ENCODE measurements around the gene RUNX1.

RUNX1 gene

DNA sequence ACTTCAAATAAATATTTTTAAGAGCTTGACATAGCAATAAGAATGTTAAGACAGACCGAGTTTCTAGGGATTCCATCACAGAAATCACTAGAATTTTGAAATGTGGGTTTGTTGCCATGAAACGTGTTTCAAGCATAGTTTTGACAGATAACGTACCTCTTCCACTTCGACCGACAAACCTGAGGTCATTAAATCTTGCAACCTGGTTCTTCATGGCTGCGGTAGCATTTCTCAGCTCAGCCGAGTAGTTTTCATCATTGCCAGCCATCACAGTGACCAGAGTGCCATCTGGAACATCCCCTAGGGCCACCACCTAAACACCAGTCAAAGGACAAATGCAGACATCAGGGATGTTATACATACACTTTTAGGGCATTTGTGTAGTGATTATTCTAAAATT is 168.7 kb downstream of the RUNX1 start:
- no peak for DNase-seq (ENCODE audit: low read depth)

DNA sequence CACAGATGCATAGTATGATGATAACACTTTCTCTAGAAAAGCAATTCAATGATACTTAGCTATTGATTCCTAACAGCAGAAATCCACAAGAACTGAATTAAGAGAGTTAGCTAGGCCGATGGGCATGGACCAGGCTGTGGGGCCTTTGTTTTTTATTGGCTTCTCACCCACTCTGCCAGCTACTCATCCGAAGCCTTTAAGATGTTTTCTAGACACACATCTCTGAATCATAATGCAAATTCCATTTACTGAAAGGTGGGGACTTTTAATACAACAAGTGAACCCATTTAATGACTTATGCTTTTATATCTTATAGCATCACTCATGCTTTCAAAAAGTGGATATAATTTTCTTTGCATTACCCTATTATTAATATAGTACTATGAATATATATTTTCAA is 170.2 kb downstream of the RUNX1 start:
- no peak for DNase-seq (ENCODE audit: low read depth)

DNA sequence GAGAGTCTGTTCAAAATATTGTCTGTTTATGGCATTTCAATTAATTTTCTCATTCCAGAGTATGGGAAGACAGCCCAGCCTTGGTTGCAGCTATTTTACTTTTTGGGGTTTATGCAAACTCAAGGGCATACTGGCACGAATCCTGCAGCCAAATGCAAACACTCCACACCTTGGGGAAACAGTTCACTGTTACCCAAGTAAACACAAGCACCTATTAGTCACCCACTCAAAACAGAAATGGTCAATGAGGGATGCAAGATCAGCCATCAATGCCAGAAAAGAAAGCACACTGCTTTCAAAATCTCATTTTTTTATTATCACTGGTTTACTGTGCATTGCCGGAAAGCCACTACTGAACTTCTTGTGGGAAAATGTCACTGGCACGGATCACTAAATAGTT is 170.6 kb downstream of the RUNX1 start:
- DNase-seq (ENCODE audit: low read depth), result no peak

DNA sequence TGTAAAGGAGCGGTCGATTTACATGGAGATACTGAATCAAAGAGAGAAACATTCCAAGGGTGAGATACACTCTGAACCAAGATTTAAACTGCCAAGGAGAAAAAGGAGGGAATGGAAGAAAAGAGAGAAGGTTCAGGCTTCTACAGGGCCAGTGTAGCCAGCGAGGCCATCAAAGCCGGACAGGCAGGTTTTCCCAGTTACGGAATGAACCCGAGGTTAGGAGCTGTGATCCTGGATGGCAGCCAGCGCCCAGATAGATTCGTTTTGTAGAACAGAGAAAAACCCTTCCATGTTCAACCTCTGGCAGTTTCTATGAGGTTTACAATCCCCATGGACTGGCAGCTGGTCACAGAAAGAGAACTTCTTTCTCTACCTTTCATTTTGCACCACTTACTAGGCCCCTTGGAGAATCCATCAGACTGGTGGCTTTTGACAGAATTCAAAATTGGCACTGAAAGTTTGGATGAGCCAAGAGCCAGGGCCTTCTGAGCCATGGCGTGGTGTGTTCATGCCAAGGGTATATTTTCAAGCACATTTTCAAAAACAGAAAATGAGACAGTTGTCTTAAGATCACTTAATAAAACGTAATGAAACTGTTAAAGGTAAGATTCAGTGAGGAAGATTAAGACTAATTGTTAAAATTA is 171.5 kb downstream of the RUNX1 start:
- no peak for DNase-seq (ENCODE audit: low read depth)

DNA sequence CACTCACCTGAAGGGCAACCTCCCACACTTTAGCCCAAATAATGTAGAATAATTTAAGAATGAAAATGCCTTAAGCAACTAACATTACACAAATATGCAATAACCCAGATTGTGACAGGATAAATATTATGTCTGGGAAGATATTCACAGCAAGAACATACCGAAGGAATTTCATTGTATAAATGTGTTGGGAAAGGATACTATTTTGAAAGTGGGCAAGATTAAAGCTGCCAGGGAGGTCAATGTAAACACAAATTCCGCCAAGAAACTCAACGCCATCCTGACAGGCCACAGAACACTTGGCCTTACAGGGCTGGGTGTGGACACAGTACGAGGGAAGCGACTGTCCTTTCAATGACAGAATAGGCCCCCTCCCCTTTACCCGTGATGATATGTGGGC is 173.3 kb downstream of the RUNX1 start:
- DNase-seq (ENCODE audit: low read depth), result no peak

DNA sequence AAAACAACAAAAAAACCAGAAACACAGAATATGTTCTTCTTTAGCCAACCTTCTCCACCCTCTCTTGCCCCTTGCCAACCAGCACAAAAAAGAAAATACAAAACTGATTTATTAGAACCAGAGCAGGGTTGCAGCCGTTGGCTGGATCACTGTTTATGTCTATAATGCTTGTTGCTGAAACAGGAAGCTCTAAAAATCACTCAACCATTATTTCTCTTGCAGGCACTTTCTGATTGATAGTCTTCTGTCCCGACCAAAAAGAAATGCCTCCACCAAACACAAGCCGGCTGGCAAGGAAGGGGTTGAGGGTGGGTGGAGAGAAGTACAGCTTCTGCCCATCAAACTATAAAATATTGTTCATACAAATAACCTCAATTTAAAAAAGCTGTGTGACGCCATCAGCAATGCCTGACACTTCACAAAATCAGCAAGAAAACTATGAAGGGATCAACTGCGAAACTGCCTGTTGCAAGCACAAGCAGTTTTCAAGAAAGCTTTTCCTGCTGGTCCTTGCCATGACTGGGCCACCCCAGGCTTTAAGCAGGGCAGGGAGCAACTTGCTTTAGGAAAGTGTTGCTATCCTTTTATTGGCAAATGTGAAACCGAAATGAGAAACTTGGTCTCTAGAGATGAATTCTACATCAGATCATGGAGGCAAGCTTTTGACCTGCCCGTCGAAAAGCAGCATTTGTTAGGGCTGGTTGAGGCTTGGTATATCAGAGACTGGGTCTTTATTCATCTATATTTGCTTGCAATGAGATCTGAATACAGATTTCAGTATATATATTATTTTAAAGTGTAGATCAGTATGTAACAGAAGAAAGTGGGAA is 174.2 kb downstream of the RUNX1 start:
- no peak for DNase-seq (ENCODE audit: low read depth)

DNA sequence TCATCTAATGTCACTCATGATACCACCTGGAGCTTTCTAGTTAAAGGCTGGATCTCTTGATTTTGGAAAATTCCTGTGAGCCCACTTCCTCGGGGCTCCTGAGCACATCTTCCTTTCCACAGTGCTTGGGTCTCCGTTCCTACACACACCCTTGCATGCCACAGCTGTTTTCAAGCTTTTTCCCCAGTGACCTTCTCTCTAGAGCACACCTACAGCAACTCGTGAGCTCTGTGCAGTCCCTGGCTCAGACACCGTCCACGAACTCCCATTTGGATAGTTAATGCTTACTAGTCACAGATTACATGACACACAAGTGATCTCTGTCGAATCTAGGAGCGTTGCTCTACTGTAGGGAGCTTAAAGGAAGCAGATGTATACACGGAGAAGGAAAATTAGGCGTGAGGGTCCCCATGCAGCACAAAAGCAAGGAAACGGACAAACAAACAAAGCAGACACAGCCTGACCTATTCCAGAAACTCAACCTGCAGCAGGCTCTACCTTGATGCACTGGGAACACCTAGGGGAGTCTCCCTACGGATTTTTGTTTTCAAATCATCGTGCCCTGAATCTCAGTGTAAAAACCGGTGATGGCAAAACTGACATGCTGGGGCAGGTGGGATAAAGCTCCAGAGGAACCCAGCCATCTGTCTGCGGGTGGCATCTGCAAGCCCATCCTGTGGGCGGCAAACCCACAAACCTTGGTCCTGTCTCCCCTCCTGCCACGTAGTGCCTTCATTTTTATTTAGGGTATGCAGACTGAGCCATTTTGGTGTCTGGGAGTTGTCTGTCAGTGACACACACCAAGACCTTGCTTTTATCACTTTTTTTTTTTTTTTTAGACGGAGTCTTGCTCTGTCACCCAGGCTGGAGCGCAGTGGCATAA is 177.8 kb downstream of the RUNX1 start:
- no peak for DNase-seq (ENCODE audit: low read depth)

DNA sequence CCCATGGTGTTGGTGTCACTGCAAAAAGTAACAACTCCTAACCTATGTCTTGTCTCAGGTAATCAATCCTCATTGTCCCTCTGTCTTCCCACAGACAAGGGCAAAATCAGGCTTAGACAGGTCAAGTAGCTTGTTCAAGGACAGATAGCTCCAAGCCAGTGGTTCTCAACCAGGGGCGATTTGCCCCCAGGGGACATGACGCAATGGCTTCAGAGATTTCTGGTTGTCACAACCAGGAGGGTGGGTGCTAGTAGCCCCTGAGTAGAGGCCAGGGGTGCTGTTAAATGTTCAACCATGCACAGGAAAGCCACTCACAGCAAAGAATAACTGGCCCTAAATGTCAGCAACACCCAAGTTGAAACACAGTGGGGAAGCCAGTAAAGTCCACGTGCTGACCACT is 178.9 kb downstream of the RUNX1 start:
- no peak for DNase-seq (ENCODE audit: low read depth)

DNA sequence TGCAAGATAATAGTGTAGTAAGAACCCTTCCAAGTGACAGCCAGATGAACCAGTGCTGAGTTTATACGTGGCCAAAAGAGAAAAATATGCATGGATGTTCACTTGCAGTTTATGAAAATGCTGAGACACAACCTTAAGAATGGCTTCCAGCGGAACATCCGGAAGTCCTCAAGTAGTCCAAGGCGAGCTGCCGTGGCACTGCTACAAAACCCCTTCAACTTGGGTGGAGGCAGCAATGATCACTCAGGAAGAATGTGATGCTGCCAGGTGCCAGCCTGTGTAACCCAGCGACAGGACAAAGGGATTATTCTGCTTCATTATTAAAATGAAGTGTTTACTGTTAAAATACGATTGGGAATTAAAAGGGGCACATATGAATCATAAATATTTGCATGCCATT is 179.6 kb downstream of the RUNX1 start:
- no peak for DNase-seq (ENCODE audit: low read depth)

DNA sequence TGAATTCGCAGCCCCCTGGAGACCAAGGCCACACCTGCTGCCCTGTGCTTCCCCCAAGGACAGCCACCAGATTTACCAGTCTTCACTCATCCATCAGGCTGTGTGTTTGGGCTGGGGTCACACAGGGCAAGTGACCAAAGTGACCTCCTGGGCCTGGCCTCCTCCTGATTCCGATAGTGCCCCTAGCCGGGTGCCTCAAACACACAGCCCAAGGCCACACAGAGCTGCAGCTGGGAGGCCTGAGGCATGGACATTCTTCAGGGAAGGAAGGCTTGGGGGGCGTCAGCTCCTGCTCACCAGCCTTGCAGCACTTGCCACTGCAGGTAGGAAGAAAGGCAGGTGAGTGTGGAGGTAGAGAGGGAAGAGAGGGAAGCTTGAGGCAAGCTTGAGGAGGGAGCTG is 181.3 kb downstream of the RUNX1 start:
- DNase-seq (ENCODE audit: low read depth), result no peak

DNA sequence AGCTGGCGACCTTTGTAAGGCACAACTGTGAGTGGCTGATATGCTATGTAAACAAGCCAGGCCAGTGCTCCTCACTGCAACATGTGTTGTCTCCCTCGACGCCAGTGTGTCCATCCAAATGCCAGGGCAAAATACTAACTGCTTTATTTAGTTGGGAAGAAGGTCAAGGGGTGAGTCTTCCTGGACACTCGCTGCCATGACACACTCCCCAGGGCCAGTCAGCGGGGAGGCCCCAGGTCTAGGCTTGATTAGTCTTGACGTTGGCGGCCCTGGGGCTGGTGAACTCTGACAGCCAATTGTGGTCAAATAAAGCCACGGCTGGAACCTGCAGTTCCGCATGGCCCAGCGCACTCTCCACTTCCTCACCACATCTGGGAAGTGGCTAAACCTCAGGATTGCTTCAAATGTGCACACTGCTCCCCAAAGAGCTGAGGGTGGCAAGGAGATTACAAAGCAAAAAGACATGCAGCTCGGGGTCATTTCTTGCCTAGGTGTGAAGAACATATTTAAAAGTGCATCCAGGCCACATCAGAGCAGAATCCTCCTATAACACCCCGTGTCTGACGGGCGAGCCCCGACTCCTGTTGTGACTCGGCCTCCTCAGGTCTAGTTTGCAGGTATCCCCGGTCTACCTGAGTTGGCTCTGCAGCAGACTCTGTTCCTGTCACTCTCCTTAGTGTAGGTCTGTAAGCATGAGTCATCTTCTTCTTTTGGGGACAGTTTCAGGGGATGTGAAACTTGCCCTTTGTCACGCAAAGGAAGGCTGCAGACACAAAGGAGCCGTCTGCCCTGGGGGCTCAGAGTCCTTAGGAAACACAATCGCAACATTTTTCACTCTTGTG is 183.5 kb downstream of the RUNX1 start:
- no peak for DNase-seq (ENCODE audit: low read depth)

DNA sequence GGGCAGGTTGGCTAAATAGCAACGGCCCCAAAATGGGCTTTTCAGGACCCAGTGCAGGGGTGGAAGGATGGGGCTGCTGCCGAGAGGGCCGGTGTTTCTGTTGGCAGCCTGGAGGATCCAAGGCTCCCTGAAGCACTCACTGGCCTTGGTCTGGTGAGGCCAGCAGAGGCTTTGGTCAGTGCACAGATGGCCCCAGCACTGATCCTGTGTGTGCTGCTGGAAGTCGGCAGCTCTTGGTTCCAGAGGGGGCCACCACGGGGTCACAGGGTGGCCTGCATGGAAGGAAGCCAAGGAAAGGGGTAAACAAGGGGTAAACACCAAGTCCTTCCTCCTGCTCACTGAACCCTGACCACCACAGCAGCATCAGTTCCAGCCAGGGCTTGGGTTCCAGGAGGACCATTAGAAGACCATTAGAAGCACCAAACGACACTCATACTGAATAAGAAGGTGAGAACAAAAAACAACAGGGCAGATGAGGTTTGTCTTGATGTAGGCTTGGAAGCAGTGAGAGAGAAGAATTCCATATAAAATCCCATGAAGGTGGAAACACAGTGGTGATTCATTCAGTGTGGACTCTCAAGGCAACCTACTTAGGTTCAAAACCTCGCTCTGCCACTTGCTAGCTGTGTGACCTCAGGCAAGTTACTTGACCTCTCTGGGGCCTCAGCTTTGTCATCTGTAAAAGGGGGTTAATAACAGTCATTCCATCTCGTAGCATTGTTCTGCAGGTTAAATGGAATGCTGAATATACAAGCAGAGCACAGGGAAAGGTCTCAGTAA is 184.5 kb downstream of the RUNX1 start:
- DNase-seq (ENCODE audit: low read depth), result no peak

DNA sequence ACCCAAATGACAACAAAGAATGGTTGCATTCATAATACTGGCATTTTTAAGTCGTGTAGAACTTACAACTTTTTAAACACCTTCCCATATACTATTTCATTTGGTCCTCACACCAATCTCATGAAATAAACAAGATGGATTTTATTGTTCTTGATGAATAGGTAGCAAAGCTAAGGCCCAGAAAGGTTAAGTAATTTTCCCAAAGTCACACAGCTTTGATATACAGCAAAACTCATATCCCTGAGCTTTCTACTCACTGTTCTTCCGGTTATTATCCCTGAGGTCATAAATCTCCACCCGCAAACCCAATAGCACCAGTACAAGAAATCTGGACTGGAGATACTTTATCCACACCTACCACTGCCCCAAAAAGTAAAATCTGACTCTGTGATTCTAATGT is 186.2 kb downstream of the RUNX1 start:
- DNase-seq (ENCODE audit: low read depth), result no peak

DNA sequence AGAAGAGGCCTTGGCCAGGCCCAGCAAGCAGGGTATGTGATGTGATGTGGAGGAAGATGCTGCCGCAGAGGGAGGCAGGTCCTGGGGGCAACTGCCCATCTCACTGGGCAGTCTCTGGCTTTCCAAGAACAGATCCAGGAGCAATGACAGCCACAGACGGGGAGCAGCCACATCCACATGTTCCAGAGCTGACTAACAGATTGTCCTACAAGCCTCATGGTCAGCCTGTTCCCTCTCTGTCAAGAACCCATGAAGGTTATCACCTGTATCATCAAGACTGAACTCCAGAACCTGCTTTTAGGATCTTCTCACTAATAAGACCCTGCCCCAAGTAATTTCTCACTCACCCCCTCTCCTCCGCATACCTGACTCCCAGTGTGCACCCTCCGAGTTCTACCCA is 187.8 kb downstream of the RUNX1 start:
- no peak for DNase-seq (ENCODE audit: low read depth)

DNA sequence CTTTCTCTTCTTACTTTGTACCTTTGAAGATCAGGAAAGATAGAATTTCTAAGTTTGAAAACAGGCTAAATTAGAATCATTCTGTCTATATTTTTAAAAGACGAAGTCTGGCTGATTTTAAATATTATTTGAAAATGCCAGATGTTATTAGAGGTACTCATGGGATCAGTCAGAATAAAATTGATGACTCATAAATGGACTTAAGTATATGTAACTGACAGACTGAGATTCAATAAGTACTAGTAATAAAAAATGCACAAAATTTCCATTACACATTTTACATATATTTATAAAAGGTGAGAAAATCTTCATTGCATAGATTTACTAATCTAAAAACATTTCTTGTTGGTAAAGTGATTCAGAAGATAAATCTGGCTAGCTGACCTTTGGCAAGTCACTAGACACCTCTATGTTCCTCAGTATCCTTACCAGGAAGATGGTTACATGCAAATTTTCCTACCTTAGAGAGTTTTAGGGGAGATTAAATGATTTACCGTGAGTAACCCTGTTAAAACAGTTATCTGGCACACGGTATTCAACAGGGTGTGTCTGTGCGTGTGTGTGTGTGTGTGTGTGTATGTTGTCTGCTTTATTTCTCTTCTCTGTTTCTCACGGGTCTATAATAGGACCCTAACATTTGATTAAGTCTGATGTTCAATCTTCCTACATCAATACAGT is 189.0 kb downstream of the RUNX1 start:
- no peak for DNase-seq (ENCODE audit: low read depth)

DNA sequence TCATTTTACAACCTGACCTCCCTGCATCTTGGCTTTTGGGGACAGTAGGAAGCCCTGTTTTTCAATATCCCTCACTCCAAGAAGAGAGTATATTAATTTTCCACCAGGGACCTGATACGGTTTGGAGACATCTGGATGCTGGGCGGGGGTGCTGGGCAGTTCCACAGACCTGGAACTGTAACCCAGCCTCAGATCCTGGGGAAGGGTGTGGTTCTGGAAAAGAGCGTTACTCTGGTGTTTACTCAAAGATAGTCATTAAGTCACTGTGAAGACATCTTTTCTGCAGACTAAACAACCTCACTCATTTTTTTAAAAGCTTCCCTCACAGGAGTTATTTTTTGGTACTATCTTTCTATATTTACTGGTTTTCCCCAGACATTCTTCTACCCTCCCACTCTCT is 190.5 kb downstream of the RUNX1 start:
- DNase-seq (ENCODE audit: low read depth), result no peak

DNA sequence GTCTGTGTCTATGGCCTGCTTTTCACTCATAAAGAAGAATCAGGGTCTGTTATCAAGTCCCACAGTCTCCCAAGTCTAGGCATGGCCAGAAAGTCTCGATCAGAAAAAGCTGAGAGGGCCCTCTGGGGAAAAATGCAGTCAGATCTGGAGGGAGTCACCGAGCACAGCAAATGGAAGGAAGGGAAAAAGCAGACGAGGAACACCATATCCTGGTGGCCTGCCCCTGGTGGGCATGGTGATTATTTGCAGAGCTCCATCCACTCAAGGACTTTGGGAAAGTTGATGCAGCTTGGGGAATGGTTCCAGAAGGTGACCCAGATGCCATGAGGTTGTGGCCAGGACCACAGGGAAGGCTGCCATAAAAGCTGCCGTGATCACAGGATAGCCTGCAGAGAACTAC is 191.2 kb downstream of the RUNX1 start:
- DNase-seq (ENCODE audit: low read depth), result no peak

DNA sequence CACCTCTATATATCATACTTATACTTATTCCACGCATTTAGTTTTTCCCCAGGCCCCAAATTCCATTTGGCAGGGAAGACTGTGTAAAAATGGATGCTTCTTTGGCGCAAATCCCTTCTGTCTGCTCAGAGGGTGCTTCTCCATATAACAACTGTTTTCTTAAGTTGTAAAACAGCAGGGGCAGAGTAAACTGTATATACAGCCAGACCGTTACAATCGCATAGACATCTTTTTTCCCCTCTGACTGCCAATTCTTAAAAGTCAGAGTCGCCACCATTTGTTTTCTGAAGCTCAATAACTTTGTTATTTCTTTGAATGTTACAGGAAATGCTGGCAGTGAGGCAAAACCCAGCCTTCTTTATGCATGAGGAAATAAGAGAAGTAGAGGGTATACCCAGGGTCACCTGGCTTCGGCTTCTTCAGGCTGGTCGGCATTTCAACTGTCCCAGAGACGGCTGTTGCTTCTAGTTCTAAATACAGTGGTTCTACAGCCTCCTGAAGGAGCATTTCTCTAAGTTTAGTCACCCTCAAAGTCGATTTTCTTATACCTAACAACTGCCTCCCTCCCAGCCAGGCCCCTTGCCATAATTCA is 191.9 kb downstream of the RUNX1 start:
- no peak for DNase-seq (ENCODE audit: low read depth)

DNA sequence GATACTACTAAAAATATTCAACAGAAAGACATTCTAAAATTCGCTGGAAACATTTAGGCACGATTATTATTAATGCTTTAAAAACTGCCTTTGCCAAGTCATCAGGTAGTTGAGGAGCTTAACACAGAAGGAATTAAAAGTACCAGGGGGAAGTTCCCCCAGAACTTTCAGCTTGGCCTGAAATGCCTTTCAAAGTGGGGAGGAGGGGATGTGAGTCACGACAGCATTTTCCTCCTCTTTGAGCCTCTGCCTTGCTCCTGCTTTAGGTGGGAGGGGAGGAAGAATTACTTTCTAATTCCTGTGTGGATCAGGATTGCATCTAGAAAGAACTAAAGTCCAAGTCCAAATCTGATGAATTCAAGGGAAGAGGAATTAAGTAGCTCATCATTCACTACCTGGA is 196.7 kb downstream of the RUNX1 start:
- no peak for DNase-seq (ENCODE audit: low read depth)

DNA sequence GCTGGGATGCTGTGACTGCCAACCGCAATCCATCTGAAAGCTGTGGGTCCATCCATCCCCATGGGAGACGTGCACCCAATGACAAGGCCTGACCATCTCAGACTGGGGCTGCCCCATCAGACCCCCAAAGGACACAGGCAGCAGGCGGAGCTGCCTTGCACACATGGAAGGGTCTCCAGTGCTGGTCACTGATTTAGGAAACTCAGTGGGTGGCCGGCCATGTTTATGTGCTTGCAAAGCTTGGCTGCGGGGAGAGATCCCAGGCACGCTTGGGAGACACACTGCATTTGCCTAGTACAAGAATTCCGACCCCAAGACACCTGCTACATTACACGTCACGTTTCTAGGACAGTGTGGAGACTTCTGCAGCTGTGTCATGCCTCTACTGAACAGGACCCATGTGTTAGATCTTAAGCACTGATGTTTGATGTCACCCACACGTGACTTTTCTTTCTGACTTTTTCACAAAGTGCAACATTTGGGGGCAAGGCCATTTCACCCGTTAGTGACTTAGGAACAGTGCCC is 198.9 kb downstream of the RUNX1 start:
- no peak for DNase-seq (ENCODE audit: low read depth)
